ENCODE measurements around the gene SNED1. TPM values are rescaled to one million over a fixed set of nuclear protein-coding genes. Genes with fewer than 3 reads are reported as not detected.
A peak's percentile ranks its signal among the peaks of the same experiment; 100 is the strongest.

The SNED1 gene
- total RNA-seq, 4 donors from 2014 or later: 5.6 to 31.9 (median 13.2) TPM

- DNase-seq (ENCODE audit: low spot score in 2 of 2): peak; percentile 59 to 72
- Histone ChIP-seq H3K27ac (peak overlapping the region; percentile 38), H3K9me3 (no peaks in the 10 kb centered on the region), H3K27me3 (peaks cover 17% of the 10 kb centered on the region), H3K36me3 (no peaks in the 10 kb centered on the region), H3K4me1 (peaks cover 30% of the 10 kb centered on the region), H3K4me3 (no peak overlapping the region)
- WGBS: 88% methylated on average over 8 of the region's 20 CpGs
- TF ChIP-seq POLR2A (IDR thresholded peaks at IDR 0.05): no peak
- TF ChIP-seq EP300 (IDR thresholded peaks at IDR 0.05): no peak
- TF ChIP-seq POLR2AphosphoS5 (IDR thresholded peaks at IDR 0.05): no peak
- no peak for TF ChIP-seq CTCF (IDR thresholded peaks at IDR 0.05)
Observed at GRCh38 chr2:240985881-240986786, 12.3 kb upstream of the SNED1 start.

GRCh38 chr2:240986787-240987411 is 11.5 kb upstream of the SNED1 start:
- H3K27me3 ChIP-seq: peaks cover 17% of the 10 kb centered on the region
- WGBS: 14% methylated on average over 2 of the region's 11 CpGs
- H3K27ac ChIP-seq: peak overlapping the region; percentile 75
- peak; percentile 88 to 91 for DNase-seq (ENCODE audit: low spot score in 2 of 2)
- H3K4me1 ChIP-seq: peaks cover 35% of the 10 kb centered on the region
- H3K4me3 ChIP-seq: no peak overlapping the region
- H3K9me3 ChIP-seq: no peaks in the 10 kb centered on the region
- TF ChIP-seq POLR2AphosphoS5 (IDR thresholded peaks at IDR 0.05) (peak; percentile 48 to 69 (median 55)), POLR2A (IDR thresholded peaks at IDR 0.05) (no peak)
- no peaks in the 10 kb centered on the region for H3K36me3 ChIP-seq

GRCh38 chr2:240987588-240987987 is 10.8 kb upstream of the SNED1 start:
- 70% methylated on average over 1 of the region's 6 CpGs for WGBS
- DNase-seq (ENCODE audit: low spot score in 2 of 2): peak; percentile 60 to 72
- TF ChIP-seq POLR2AphosphoS5 (IDR thresholded peaks at IDR 0.05) (no peak), EP300 (IDR thresholded peaks at IDR 0.05) (no peak), CTCF (IDR thresholded peaks at IDR 0.05) (no peak), POLR2A (IDR thresholded peaks at IDR 0.05) (no peak)
- no peaks in the 10 kb centered on the region for H3K9me3 ChIP-seq
- peaks cover 12% of the 10 kb centered on the region for H3K27me3 ChIP-seq
- peak overlapping the region; percentile 75 for H3K27ac ChIP-seq
- no peak overlapping the region for H3K4me3 ChIP-seq
- peaks cover 41% of the 10 kb centered on the region for H3K4me1 ChIP-seq
- H3K36me3 ChIP-seq: no peaks in the 10 kb centered on the region

DNA sequence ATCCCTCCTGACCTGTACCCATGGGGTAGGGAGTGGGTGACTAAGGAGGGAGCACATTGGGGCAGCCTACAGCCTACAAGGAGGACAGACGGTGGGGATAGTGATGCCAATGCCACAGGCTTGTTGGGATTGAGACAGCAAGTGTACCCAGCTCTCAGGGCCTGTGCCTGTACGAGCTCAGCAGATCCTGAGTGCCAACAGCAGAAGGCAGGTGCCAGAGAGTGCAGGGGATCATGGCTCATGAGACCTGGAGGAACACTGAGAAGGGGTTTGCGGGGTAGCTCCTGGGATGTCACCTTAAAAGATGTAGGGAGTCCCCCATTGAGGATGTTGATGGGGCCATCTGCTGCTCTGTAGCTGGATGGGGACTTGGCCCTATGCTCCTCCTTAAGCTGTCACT is 10.3 kb upstream of the SNED1 start:
- DNase-seq (ENCODE audit: low spot score in 2 of 2): peak; percentile 56 to 63
- TF ChIP-seq EP300 (IDR thresholded peaks at IDR 0.05): no peak
- no peak for TF ChIP-seq POLR2A (IDR thresholded peaks at IDR 0.05)
- no peak for TF ChIP-seq CTCF (IDR thresholded peaks at IDR 0.05)
- no peak for TF ChIP-seq POLR2AphosphoS5 (IDR thresholded peaks at IDR 0.05)
- H3K4me3 ChIP-seq: no peak overlapping the region
- 90% methylated on average over 3 of the region's 3 CpGs for WGBS
- peaks cover 8% of the 10 kb centered on the region for H3K27me3 ChIP-seq
- H3K27ac ChIP-seq: peak overlapping the region; percentile 75
- H3K9me3 ChIP-seq: no peaks in the 10 kb centered on the region
- peaks cover 44% of the 10 kb centered on the region for H3K4me1 ChIP-seq
- no peaks in the 10 kb centered on the region for H3K36me3 ChIP-seq

GRCh38 chr2:240988571-240989271 is 9.7 kb upstream of the SNED1 start:
- H3K4me1 ChIP-seq: peaks cover 44% of the 10 kb centered on the region
- H3K36me3 ChIP-seq: no peaks in the 10 kb centered on the region
- TF ChIP-seq POLR2AphosphoS5 (IDR thresholded peaks at IDR 0.05) (no peak), CTCF (IDR thresholded peaks at IDR 0.05) (no peak), POLR2A (IDR thresholded peaks at IDR 0.05) (no peak), EP300 (IDR thresholded peaks at IDR 0.05) (no peak)
- no peaks in the 10 kb centered on the region for H3K9me3 ChIP-seq
- H3K4me3 ChIP-seq: no peak overlapping the region
- DNase-seq (ENCODE audit: low spot score in 2 of 2): peak; percentile 62 to 75
- no peak overlapping the region for H3K27ac ChIP-seq
- WGBS: 81% methylated on average over 4 of the region's 6 CpGs
- H3K27me3 ChIP-seq: peaks cover 3% of the 10 kb centered on the region

Measured in suprapubic skin (tissue), 4 donors.